K562 (cell line): ENCODE results near the gene IRF2BP1. TPM values are rescaled to one million over a fixed set of nuclear protein-coding genes. Genes with fewer than 3 reads are reported as not detected.

Experiments
- ATAC-seq: fragments of 200-7000 bp; cut with Tn5 transposase; 3 replicates; pipeline ENCODE4 v1.9.1; 2020; ENCODE audit warnings: moderate library complexity
- BruUV-seq: library from RNA; stranded (reverse); fragments of 400-500 nt; replicated peaks from 2 replicates; lab custom pipeline; 2021; lab: Mats Ljungman, UMichigan
- CTCF ChIA-PET: fragments of 300-600 bp; formaldehyde crosslinking; extraction: SDS; loops from one replicate; lab custom pipeline; 2021; ENCODE audit warnings: low intra/inter-chr PET ratio; lab: Yijun Ruan, JAX
- POLR2A ChIA-PET: fragments of 300-600, 350-650 bp; sonication (Branson Sonifier 250); formaldehyde crosslinking; extraction: SDS; loops from one replicate; lab custom pipeline; 2021; ENCODE audit warnings: antibody characterized with exemption, inconsistent platforms; lab: Yijun Ruan, JAX
- DNase-seq, 4 experiments: peaks; one replicate each; pipeline versions ENCODE4 v3.0.0 to v3.0.0-alpha.2; 2011 to 2018; ENCODE audit warnings: low spot score in 3 of 4, mixed read lengths in 3 of 4; ENCODE audit errors: extremely low read depth in 1 of 4
- FAIRE-seq: peaks from 2 replicates; lab custom pipeline; 2011; peaks lifted over from hg19 to GRCh38; lab: Jason Lieb, UNC
- H2AFZ ChIP-seq: 2 replicates; pipeline ENCODE4 v1.6.0; 2011; ENCODE audit warnings: low read depth, low read length, control low read depth, inconsistent platforms
- H3K27ac ChIP-seq: fragments of 200-600 bp; 3 replicates; pipeline ENCODE4 v1.8.0; 2011; ENCODE audit warnings: low read depth, mild to moderate bottlenecking, control low read depth, inconsistent platforms, low read length, moderate library complexity, mixed read lengths; ENCODE audit errors: extremely low read depth
- H3K27me3 ChIP-seq, 2 experiments: fragments of 300-600 bp in 1 of 2; 2 replicates in 1 of 2; 3 replicates in 1 of 2; pipeline versions ENCODE4 v1.6.0 to v1.8.0; 2011; ENCODE audit warnings: inconsistent platforms in 2 of 2, low read length in 2 of 2, mild to moderate bottlenecking in 1 of 2, mixed read lengths in 1 of 2, moderate library complexity in 1 of 2; ENCODE audit not compliant: control insufficient read depth in 2 of 2, insufficient read depth in 2 of 2
- H3K36me3 ChIP-seq: fragments of 300-600 bp; 3 replicates; pipeline ENCODE4 v1.8.0; 2011; ENCODE audit warnings: mild to moderate bottlenecking, low read length, inconsistent platforms; ENCODE audit not compliant: control insufficient read depth, insufficient read depth
- H3K4me1 ChIP-seq, 2 experiments: fragments of 200-600 bp in 1 of 2; replicated peaks in 1 of 2; 2 replicates in 1 of 2; 3 replicates in 1 of 2; pipeline versions ENCODE4 v1.5.1 to v1.8.0; 2011; ENCODE audit warnings: inconsistent platforms in 2 of 2, low read length in 2 of 2, mild to moderate bottlenecking in 1 of 2, mixed read lengths in 1 of 2, moderate library complexity in 1 of 2; ENCODE audit not compliant: control insufficient read depth in 2 of 2, insufficient read depth in 2 of 2
- H3K4me2 ChIP-seq: 2 replicates; pipeline ENCODE4 v1.6.1; 2011; ENCODE audit warnings: low read length, control low read depth, inconsistent platforms, mixed read lengths; ENCODE audit not compliant: insufficient read depth
- H3K4me3 ChIP-seq: fragments of 200-600 bp; sonication (generic), shearing (Covaris generic); 2 replicates; pipeline ENCODE4 v1.5.1; 2016; ENCODE audit warnings: control low read depth, inconsistent platforms
- H3K79me2 ChIP-seq: fragments of 200-600 bp; 3 replicates; pipeline ENCODE4 v1.8.0; 2011; ENCODE audit warnings: low read length, inconsistent platforms; ENCODE audit not compliant: control insufficient read depth, insufficient read depth
- H3K9ac ChIP-seq, 2 experiments: 2 replicates each; pipeline versions ENCODE4 v1.6.0 to v1.6.1; 2011; ENCODE audit warnings: low read depth in 2 of 2, low read length in 2 of 2, control low read depth in 1 of 2, inconsistent platforms in 1 of 2, mild to moderate bottlenecking in 1 of 2, mixed read lengths in 1 of 2; ENCODE audit not compliant: insufficient read depth in 1 of 2
- H3K9me1 ChIP-seq: one replicate; pipeline ENCODE4 v1.6.0; 2011; ENCODE audit warnings: inconsistent platforms, mild to moderate bottlenecking, low read length, moderate library complexity; ENCODE audit not compliant: control insufficient read depth, insufficient read depth
- H3K9me3 ChIP-seq: replicated peaks from 2 replicates; pipeline ENCODE4 v1.5.1; 2011; ENCODE audit warnings: low read depth, low read length, inconsistent platforms; ENCODE audit not compliant: control insufficient read depth, insufficient read depth
- H4K20me1 ChIP-seq: replicated peaks from 2 replicates; pipeline ENCODE4 v1.6.1; 2011; ENCODE audit warnings: low read length, inconsistent platforms, mixed read lengths; ENCODE audit not compliant: control insufficient read depth, insufficient read depth
- ID3 ChIP-seq, 2 experiments: fragments of 250-450 bp in 1 of 2; fragments of 450-650 bp in 1 of 2; sonication (Bioruptor Pico) in 1 of 2; IDR thresholded peaks; 2 replicates each; pipeline versions ENCODE4 v1.6.1 to v1.8.0; 2016 to 2021; ENCODE audit warnings: mild to moderate bottlenecking in 2 of 2, moderate library complexity in 2 of 2, missing compliant biosample characterization in 1 of 2, missing genetic modification characterization in 1 of 2
- SREBF2 ChIP-seq: sonication (generic); formaldehyde crosslinking; IDR thresholded peaks from 2 replicates; pipeline ENCODE4 v1.4.0; 2020; ENCODE audit warnings: mild to moderate bottlenecking, missing genetic modification reagents
- ZKSCAN1 ChIP-seq: fragments of 150-350 bp; IDR thresholded peaks from 2 replicates; pipeline ENCODE4 v1.6.1; 2016; ENCODE audit warnings: low read depth, low read length
- WGBS: fragments of 100-300 bp; shearing (Covaris generic); methylation state at CpG from one replicate; pipeline ENCODE4 v1.1.6; 2016; ENCODE audit warnings: low coverage, mixed read lengths; ENCODE audit not compliant: insufficient coverage; ENCODE audit errors: missing lambda C conversion rate; 5-methylcytosine and 5-hydroxymethylcytosine counted together
- in situ Hi-C: fragments of 300-500 bp; cut with MboI; formaldehyde crosslinking; loops from 4 replicates; pipeline ENCODE4 v1.15.0; 2018; ENCODE audit warnings: inconsistent platforms, mixed read lengths
- intact Hi-C: fragments of 100-400 bp; cut with micrococcal nuclease; formaldehyde crosslinking; loops from 2 replicates; pipeline ENCODE4 v1.14.2; 2022
- polyA plus RNA-seq, 8 experiments: library from polyadenylated mRNA; depleted of rRNA in 4 of 8; stranded (reverse) in 5 of 8; unstranded in 3 of 8; fragments of >200 nt; fragmentation: Nextera tagmentation in 2 of 8; fragmentation: Illumina TruSeq in 1 of 8; extraction: Ambion mirVana in 2 of 8; extraction: Trizol in 1 of 8; gene quantifications; 2 replicates each; pipeline versions ENCODE4 v1.2.1 to v1.2.3, GENCODE V29; 2011 to 2014; ENCODE audit warnings: inconsistent platforms in 1 of 8, missing spikeins in 1 of 8
- total RNA-seq, 7 experiments: library from RNA; depleted of rRNA in 6 of 7; stranded (reverse); fragments of >200 nt in 6 of 7; fragmentation: Illumina TruSeq in 2 of 7; extraction: Trizol in 2 of 7; gene quantifications; 2 replicates each; pipeline versions ENCODE4 v1.2.1 to v1.2.3, GENCODE V29; 2011 to 2021; ENCODE audit warnings: low replicate concordance in 1 of 7
- TF ChIP-seq, protein P1 (sequence below), 2 experiments: fragments of 450-650 bp; IDR thresholded peaks; 2 replicates each; pipeline ENCODE4 v1.6.1; 2016; ENCODE audit warnings: mild to moderate bottlenecking in 2 of 2, borderline replicate concordance in 1 of 2, low read depth in 1 of 2, moderate library complexity in 1 of 2

The IRF2BP1 gene
- total and polyA plus RNA-seq, 9 of the 15 experiments (the other 6 are each of a cell fraction or from before 2014, with no cell fraction given): 0.61 to 35.9 (median 3.5) TPM

DNA sequence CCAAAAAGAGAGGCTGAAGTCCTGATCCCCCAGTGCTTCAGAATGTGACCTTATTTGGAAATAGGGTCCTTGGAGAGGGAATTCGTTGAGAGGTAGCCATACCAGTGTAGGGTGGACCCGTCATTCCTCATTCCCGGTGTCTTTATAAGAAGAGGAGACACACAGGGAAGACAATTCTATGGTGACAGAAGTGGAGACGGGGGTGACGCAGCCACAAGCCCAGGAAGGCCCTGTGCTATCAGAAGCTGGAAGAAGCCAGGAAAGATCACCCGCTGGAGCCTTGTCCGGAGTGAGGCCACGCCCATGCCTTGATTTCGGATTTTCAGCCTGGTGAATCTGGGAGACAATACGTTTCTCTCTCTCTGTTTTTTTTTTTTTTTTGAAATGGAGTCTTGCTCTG, 19.1 kb upstream of the IRF2BP1 start:
- in situ Hi-C loops: no loop called here
- no peaks in the 10 kb centered on the region for H3K27me3 ChIP-seq

More for the DNA sequence above, 19.1 kb upstream of the IRF2BP1 start:
- no peaks in the 10 kb centered on the region for H3K9me1 ChIP-seq
- no peak overlapping the region for H3K4me2 ChIP-seq
- DNase-seq (no peak), ATAC-seq (no peak), FAIRE-seq (no peak)
- no peak overlapping the region for H2AFZ ChIP-seq
- TF ChIP-seq, protein P1, sequence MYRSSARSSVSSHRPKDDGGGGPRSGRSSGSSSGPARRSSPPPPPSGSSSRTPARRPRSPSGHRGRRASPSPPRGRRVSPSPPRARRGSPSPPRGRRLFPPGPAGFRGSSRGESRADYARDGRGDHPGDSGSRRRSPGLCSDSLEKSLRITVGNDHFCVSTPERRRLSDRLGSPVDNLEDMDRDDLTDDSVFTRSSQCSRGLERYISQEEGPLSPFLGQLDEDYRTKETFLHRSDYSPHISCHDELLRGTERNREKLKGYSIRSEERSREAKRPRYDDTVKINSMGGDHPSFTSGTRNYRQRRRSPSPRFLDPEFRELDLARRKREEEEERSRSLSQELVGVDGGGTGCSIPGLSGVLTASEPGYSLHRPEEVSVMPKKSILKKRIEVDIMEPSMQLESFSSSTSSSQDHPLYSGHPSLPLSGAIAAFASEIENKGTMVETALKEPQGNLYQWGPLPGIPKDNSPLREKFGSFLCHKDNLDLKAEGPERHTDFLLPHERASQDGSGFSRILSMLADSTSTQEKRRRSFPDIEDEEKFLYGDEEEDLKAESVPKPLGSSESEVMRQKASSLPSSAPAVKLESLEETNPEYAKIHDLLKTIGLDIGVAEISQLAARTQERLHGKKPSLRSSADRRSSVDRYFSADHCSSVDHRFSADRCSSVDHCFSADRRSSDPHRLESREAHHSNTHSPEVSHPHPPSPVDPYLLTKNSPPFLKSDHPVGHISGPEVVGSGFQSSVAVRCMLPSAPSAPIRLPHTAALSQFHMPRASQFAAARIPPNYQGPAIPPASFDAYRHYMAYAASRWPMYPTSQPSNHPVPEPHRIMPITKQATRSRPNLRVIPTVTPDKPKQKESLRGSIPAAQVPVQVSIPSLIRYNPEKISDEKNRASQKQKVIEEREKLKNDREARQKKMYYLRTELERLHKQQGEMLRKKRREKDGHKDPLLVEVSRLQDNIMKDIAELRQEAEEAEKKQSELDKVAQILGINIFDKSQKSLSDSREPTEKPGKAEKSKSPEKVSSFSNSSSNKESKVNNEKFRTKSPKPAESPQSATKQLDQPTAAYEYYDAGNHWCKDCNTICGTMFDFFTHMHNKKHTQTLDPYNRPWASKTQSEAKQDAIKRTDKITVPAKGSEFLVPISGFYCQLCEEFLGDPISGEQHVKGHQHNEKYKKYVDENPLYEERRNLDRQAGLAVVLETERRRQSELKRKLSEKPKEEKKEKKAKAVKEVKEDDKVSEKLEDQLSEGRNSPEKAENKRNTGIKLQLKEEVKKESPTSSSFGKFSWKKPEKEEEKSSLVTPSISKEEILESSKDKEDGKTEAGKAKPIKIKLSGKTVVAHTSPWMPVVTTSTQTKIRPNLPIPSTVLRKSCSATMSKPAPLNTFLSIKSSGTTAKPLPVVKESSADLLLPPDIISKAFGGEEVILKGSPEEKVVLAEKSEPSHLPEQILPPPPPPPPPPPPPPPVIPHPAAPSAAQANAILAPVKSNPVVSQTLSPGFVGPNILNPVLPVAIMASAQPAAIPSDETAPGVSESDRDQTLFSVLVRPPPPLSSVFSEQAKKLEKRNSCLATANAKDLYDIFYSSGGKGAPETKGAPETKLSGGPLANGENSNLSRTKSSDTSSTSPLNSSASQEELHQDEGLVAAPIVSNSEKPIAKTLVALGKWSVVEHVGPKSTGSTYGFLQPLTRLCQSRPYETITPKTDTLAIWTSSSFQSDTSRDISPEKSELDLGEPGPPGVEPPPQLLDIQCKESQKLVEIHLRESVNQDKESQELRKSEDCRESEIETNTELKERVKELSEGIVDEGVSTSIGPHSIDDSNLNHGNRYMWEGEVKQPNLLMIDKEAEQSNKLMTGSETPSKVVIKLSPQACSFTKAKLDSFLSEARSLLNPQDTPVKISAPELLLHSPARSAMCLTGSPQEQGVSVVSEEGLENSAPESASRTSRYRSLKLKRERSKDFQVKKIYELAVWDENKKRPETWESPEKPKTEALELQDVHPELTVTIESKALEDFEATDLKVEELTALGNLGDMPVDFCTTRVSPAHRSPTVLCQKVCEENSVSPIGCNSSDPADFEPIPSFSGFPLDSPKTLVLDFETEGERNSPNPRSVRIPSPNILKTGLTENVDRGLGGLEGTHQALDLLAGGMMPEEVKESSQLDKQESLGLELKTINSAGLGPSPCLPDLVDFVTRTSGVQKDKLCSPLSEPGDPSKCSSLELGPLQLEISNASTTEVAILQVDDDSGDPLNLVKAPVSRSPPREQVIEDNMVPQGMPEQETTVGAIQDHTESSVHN (IDR thresholded peaks at IDR 0.05; ENCODE audit: borderline replicate concordance in 1 of 2, low read depth in 1 of 2): no peak
- TF ChIP-seq SREBF2 (no peak), ID3 (CRISPR knock-in tag; IDR thresholded peaks at IDR 0.05) (no peak), ID3 (tag; IDR thresholded peaks at IDR 0.05) (no peak), ZKSCAN1 (no peak)
- H3K4me3 ChIP-seq: no peak overlapping the region
- no peak overlapping the region; a peak in 1 of 4 replicates for H3K9ac ChIP-seq
- no peaks in the 10 kb centered on the region for H3K9me3 ChIP-seq
- WGBS: 29% methylated on average over 10 of the region's 10 CpGs
- CTCF ChIA-PET: no interaction called here
- H3K4me1 ChIP-seq: peaks cover 6 to 25% of the 10 kb centered on the region in 2 experiments; a peak in 4 of 5 replicates
- H4K20me1 ChIP-seq: no peaks in the 10 kb centered on the region
- POLR2A ChIA-PET: no interaction called here
- peaks cover 17% of the 10 kb centered on the region for H3K79me2 ChIP-seq
- no peak overlapping the region for H3K27ac ChIP-seq
- BruUV-seq: no TSS peak
- intact Hi-C loops: no loop called here
- peaks cover 10% of the 10 kb centered on the region for H3K36me3 ChIP-seq
